ENCODE measurements around the gene JPH4. TPM values are rescaled to one million over a fixed set of nuclear protein-coding genes. Genes with fewer than 3 reads are reported as not detected.

The JPH4 gene
- total RNA-seq, 1 donor from 2014 or later = 1.1 TPM

DNA sequence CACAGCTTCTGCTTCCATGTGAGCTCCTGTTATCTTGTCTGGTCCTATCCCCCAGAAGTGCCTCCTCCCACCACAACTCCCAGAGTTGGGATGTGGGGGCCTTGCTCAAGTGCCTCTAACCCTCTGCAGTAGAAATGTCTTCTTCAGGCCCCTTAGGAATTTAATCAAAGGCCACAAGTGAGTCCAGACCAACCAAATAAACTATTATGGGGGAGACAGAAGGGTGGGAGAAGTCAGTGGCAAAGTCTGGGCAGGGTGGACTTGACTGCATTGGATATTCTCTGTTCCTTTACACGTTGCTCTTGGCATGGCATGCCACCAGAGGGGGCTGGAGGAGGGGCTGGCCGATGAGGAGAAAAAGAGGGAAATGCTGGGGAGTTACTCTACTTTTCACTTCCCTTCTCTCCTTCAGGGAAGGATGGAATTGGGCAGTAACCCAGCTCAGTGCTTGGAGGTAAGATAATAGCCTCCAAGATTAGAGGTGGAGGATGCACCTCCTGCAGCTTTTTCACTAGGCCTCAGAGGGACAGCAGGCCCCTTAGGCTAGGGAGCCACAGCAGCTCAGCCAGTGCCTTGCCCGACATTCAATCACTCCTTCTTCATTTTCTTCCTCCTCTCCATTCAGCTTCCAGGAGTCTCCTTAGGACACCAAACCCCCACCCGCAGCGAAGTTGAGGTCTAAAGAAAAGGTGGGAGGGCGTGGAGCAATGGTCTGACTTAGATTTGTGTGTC is 9.8 kb downstream of the JPH4 start:
- peaks cover 25% of the 10 kb centered on the region for H3K27me3 ChIP-seq (ENCODE audit: control insufficient read depth, insufficient read depth, low read length)
- peaks cover 1% of the 10 kb centered on the region for H3K36me3 ChIP-seq (ENCODE audit: control insufficient read depth, insufficient read depth, low read length)
- H3K4me3 ChIP-seq (ENCODE audit: low read depth, low read length) = no peak overlapping the region
- no peak for DNase-seq (ENCODE audit: low read depth)
- TF ChIP-seq CTCF (IDR thresholded peaks at IDR 0.05; ENCODE audit: insufficient read depth, low read length, poor library complexity, severe bottlenecking) = peak; percentile 57

DNA sequence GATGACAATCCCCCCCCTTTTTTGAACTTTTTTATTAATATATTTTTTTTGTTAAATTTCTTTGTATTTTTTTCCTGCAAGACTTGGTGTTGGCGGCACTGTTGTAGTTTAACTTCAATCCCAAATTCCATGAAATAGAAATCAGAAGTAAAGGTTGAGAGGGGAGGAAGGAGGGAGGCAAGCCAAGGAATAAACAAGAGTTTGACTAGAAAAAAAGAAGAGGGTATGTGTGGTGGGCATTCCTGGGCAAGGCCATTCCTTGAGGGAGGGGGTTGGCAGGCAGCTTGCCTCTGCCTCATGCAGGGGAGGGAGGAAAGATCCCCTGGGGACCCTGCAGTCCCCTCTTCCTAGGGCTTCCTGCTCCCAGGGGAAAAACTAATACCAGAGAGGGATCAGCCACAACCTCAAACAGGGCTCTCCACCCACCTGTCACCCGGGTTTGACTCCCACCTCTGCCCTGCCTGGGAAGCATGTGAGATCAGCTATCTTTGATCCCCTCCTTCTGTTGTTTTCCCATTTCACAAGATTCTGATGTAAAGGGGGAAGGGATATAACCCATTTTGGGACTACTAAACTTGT is 10.5 kb downstream of the JPH4 start:
- TF ChIP-seq CTCF (IDR thresholded peaks at IDR 0.05; ENCODE audit: insufficient read depth, low read length, poor library complexity, severe bottlenecking) = no peak
- Histone ChIP-seq H3K36me3 (ENCODE audit: control insufficient read depth, insufficient read depth, low read length) (peaks cover 1% of the 10 kb centered on the region), H3K27me3 (ENCODE audit: control insufficient read depth, insufficient read depth, low read length) (peaks cover 20% of the 10 kb centered on the region), H3K4me3 (ENCODE audit: low read depth, low read length) (peak overlapping the region; percentile 69)
- DNase-seq (ENCODE audit: low read depth) = no peak

- Histone ChIP-seq H3K4me3 (ENCODE audit: low read depth, low read length) (peak within 1 kb of the TSS; percentile 69), H3K36me3 (ENCODE audit: control insufficient read depth, insufficient read depth, low read length) (peaks cover 1% of the 10 kb centered on the region), H3K27me3 (ENCODE audit: control insufficient read depth, insufficient read depth, low read length) (peaks cover 14% of the 10 kb centered on the region)
- no peak for TF ChIP-seq CTCF (IDR thresholded peaks at IDR 0.05; ENCODE audit: insufficient read depth, low read length, poor library complexity, severe bottlenecking)
- DNase-seq (ENCODE audit: low read depth) = no peak
These were observed 11.2 kb downstream of the JPH4 start, which contains the start of gene AP1G2 for GRCh38 chr14:23567186-23568020. AP1G2 (minus strand) TSS chr14:23567791; CDS start chr14:23567314, 477 bp downstream.

DNA sequence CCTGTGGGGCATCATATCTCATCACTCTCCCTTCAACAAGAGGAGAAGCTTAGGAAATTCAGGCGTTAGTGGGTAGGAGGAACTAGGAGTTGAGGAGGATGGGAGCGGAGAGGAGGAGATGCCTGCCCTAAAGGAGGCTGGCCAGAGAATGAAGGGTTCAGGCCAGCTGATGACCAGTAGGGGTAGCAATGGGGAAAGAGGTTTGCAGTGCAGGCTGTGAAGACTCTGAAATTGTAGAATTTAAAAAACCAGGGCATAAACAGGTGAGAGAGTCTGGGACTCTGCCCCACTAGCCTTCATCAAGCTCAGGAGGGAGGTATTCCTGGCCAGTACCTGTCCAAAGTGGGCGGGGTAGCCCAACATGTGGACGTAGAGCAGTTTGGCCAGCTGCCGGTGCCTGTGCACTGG is 11.8 kb downstream of the JPH4 start:
- no peak for DNase-seq (ENCODE audit: low read depth)
- TF ChIP-seq CTCF (IDR thresholded peaks at IDR 0.05; ENCODE audit: insufficient read depth, low read length, poor library complexity, severe bottlenecking) = peak; percentile 24
- H3K4me3 ChIP-seq (ENCODE audit: low read depth, low read length) = peak overlapping the region; percentile 69
- peaks cover 1% of the 10 kb centered on the region for H3K36me3 ChIP-seq (ENCODE audit: control insufficient read depth, insufficient read depth, low read length)
- peaks cover 10% of the 10 kb centered on the region for H3K27me3 ChIP-seq (ENCODE audit: control insufficient read depth, insufficient read depth, low read length)

- Histone ChIP-seq H3K4me3 (ENCODE audit: low read depth, low read length) (peak overlapping the region; percentile 69), H3K36me3 (ENCODE audit: control insufficient read depth, insufficient read depth, low read length) (peaks cover 3% of the 10 kb centered on the region), H3K27me3 (ENCODE audit: control insufficient read depth, insufficient read depth, low read length) (peaks cover 5% of the 10 kb centered on the region)
- DNase-seq (ENCODE audit: low read depth) = no peak
- TF ChIP-seq CTCF (IDR thresholded peaks at IDR 0.05; ENCODE audit: insufficient read depth, low read length, poor library complexity, severe bottlenecking) = no peak
These were observed 12.3 kb downstream of the JPH4 start for GRCh38 chr14:23566112-23566777.
